ENCODE results near the gene MOCOS.
"Not testable (repeated sequence)": the region's sequence is repeated elsewhere in the genome, so short reads cannot be mapped to it uniquely, and the experiment has no call there.

The MOCOS gene

DNA sequence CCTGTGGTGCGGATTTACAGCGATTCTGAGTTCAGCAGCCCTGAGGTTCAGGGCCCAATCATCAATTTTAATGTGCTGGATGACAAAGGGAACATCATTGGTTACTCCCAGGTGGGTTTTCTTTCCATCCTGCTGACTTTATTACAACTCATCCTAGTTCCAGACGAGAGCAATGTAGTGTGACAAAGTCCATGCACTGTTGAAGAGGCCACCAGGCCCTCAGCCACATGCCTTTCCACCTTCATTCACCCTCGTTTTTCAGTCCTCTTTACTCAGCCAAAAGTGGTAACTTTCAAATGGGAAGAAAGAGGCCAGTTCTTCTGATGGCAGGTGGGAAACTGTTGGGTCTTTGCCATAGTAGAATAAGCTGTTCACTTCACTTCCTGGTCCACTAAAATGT, 17.9 kb downstream of the MOCOS start:
- no peak for DNase-seq

DNA sequence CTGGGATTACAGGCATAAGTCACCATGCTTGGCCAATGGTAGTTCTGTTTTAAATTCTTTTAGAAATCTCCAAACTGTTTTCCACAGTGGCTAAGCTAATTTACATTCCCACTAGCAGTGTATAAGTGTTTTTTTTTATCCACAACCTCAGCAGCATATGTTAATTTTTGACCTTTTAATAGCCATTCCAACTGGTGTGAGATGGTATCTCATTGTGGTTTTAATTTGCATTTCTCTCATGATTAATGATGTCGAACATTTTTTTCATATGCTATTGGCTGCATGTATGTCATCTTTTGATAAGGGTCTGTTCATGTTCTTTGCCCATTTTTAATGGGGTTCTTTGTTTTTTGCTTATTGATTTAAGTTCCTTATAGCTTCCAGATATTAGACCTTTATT, 20.0 kb downstream of the MOCOS start:
- no peak for DNase-seq

DNA sequence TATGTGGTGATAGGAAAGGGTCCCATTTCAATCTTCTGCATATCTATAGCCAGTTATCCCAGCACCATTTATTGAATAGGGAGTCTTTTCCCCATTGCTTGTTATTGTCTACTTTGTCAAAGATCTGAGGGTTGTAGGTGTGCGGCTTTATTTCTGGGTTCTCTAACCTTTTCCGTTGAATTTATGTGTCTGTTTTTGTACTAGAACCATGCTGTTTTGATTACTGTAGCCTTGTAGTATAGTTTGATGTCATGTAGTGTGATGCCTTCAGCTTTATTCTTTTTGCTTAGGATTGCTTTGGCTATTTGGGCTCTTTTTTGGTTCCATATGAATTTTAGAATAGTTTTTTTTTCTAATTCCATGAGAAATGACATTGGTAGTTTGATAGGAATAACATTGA, 20.7 kb downstream of the MOCOS start:
- not testable (repeated sequence) for DNase-seq

DNA sequence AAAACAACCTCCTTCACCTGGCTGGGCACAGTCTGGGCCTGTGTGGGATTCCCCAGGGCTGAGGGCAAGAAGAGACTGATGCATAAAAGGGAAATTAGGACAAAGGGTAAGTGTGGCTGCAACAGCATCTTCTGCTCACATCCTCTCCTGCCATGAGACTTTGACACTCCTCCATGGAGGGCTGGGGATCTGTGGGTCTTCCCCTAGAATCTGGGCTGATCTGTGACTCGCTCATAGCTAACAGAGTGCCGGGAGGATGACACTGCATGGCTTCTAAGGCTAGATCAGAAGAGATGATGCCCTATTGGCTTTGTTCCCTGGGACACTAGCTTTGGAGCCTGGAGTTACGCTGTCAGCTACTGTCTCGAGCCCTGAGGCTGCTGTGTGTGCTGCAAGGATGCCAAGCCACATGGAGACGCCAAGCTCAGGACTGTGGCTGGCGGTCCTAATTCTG, 24.3 kb downstream of the MOCOS start:
- DNase-seq: no peak

DNA sequence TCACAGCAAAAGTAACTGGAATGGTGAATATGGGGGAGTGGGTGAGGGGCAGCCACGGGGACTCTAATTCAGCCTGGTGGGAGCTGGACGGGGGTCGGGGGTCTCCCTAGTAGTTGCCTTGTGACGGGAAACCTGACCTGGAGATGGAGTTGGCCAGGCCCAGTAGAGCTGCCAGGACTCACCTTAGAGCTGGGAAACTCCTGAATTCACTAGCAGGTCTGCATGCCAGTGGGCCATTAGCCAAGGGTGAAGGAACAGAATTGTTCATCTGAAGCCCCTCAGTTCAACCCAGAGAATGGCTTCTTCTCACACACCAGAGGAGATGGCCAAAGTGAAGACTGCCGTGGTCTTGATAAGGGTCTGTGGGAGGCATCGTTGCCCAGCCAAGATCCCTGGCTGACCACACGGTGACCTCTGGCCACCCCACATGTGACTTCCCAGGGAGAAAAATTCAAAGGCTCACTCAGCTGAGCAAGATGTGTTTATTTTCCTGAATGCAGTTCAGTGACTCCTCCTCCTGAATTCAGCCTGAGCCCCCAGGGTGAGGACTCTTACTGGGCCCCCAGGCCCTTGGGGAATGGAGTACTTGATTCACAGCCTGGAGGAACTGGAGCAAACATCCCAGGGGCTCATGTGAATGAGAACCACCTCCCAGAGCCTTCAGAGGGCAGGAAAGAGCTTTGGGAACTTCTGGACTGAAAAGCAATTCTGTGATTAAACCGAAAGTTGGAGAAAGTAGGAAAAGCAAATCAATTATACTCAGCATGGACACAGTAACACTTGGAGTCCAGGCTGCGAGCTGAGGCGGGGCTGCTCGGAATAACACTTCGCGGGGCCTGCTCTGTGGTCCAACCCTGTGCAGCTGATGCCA, 25.2 kb downstream of the MOCOS start:
- no peak for DNase-seq

DNA sequence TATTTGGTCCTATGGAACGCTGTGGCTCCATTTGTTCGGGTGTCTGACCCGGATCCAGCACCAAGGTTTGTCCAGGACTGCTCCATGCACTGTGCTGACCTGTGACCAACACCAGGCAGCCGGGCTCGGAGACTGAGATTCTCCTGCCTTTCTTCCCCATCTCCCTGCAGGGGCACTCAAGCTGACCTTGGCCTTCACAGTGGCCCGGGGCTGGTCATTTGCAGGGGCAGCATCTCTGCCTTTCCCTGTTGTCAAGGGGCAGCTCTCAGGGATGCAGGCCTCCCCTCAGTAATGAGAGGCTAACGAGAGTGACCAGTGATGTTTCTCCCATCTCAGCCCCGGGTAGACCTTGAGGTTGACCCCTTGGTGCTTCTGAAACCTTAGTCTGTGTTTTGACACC, 27.5 kb downstream of the MOCOS start:
- no peak for DNase-seq

DNA sequence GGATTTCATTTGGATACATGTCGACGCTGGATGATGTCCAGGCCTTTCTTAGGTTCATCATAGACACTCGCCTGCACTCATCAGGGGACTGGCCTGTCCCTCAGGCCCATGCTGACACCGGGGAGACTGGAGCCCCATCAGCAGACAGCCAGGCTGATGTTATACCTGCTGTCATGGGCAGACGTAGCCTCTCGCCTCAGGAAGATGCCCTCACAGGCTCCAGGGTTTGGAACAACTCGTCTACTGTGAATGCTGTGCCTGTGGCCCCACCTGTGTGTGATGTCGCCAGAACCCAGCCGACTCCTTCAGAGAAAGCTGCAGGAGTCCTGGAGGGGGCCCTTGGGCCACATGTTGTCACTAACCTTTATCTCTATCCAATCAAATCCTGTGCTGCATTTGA, 28.3 kb downstream of the MOCOS start:
- DNase-seq: no peak

DNA sequence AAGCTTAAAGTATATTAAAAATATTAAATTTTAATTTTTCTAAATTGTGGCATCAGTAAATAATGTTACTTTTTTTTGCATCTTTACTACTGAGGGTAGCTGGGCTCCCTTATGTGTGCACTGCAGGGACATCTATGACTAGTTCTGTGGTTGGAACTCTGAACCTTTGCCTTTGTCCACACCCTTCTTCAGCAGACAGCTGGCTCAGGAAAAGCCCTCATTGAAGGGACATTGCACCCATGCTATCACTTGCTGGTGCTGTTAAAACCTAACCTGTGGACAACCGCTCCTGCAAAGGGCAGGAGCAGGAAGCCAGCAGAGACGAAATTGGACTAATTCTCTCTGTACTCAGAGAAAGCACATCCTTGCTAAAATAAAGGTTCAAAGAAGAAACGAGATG, 30.1 kb downstream of the MOCOS start:
- no peak for DNase-seq

DNA sequence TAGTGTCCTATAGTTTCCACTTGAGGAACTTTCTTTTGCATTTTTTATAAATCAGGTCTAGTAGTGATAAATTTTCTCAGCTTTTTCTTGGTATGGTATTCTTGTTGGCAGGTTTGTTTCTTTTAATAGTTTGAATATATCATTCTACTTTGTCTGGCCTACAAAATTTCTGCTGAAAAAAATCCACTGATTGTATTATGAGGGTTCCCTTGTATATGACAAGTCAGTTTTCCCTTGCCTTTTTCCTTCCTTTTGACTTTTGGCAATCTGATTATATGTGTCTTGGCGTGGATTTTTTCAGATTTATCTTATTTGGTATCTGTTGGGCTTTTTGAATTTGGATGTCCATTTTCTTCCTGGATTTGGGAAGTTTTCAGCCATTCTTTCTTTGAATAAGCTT, 41.9 kb downstream of the MOCOS start:
- DNase-seq: no peak

DNA sequence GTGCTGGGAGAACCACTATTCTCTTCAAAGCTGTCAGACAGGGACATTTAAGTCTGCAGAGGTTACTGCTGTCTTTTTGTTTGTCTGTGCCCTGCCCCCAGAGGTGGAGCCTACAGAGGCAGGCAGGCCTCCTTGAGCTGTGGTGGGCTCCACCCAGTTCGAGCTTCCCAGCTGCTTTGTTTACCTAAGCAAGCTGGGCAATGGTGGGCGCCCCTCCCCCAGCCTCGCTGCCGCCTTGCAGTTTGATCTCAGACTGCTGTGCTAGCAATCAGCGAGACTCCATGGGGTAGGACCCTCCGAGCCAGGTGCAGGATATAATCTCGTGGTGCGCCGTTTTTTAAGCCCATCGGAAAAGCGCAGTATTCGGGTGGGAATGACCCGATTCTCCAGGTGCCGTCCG, 53.2 kb downstream of the MOCOS start:
- DNase-seq: not testable (repeated sequence)

DNA sequence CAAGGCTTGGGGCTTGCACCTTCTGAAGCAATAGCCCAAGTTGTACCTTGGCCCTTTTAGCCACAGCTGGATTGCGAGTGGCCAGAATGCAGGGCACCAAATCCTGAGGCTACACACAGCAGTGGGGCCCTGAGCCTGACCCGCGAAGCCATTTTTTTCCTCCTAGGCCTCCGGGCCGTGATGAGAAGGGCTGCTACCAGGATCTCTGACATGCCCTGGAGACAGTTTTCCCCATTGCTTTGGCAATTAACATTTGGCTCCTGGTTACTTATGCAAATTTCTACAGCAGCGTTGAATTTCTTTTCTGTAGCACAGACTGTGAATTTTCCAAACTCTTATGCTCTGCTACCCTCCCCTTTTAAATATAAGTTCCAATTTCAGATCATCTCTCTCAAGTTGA, 54.5 kb downstream of the MOCOS start:
- no peak for DNase-seq

DNA sequence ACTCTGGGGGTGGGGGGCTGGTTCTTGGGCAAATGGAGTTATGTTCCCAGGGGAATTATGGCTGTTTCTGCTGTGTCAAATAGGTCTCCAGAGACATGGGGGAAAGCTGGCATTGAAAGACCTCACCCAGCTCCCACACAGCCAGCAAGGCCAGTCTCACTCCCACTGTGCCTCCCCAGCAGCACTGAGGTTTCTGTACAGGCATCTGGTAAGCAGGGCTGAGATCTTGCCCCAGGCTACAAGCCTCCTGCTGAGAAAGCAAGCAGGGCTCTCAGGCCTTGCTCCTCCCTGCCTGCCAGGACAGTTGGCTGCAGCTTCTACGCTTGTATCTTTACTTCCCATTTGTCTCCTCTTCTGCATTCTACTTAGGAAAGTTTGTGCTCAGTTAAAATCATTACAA, 59.7 kb downstream of the MOCOS start:
- no peak for DNase-seq

DNA sequence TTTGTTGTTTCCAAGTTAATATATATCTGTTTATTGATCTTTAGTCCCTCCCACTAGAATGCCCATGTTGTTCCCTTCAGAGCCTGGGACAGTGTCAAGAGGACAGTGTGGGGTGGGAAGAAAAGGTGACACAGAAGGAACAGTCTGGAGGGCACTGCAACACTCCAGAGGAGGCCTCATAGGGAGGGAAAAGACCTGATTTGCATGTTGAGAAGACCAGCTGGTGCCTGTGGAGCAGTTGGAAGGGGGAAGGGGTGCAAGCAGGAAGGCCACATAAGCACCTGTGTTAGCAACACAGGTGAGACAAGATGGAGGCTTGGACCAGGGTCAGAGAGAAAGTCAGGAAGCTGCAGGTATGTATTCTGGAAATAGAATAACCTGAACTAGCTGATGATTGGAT, 62.1 kb downstream of the MOCOS start:
- no peak for DNase-seq

DNA sequence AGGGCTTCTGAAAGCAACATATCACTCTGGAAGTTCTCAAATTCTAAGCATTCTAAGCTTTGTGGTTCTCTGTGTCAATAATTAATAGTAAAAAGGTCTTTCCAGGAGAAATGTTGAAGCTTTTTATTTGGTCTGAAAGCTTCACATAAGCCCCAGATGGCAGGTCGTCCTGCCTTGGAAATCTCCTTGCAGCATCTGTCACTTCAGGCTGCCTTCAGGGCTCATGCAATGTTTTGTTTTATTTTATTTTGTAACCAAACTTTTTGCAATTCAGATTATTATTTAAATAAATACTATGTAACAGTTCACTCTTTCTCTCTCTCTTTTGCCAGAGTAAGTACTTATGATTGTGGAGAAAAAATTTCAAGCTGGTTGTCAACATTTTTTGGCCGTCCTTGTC, 63.5 kb downstream of the MOCOS start:
- DNase-seq: no peak

DNA sequence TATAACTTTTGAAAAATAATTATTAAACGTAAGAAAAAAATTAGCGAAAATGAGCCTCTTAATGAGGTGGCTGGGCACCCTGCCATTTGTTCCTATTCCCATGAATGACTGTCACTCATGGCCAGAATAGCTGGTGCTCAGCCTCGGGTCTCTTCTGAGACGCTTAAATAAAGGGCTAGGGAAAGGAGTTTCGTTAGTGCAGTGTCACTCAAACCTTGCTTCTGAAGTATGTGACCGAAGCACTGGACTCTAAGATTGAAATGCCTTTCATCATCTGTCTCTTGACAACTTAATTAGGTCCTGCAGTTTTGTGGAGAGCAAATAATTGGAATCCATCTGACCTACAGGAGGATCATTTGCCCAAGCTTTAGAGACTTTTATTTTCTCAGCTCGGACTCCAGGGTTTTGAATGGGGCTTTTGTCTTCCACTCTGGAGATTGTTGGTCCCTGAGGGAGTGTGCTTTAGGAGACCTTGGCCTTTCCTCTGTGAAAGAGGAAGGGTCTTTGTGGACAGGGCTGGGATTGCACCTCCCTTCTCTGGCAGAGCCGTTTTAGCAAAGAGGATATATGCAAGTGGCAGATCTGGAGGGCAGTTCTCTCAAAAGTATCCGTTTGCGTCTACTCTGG, 67.9 kb downstream of the MOCOS start:
- peak; percentile 60 for DNase-seq

DNA sequence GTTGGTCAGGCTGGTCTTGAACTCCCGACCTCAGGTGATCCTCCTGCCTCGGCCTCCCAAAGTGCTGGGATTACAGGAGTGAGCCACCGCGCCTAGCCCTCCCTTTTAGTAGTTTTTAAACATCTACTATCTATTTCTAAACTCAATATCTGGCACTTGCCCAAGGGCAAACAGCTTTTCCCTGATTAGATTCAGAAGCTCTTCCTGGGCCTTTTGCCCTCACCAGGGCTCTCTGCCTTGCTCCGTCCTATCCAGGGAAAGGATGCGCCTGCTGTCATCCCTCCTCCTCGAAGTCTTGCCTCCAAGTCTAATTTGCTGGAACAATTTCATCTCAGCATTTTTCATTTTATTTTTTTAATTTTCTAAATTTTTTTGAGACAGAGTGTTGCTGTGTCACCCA, 68.8 kb downstream of the MOCOS start:
- DNase-seq: no peak

DNA sequence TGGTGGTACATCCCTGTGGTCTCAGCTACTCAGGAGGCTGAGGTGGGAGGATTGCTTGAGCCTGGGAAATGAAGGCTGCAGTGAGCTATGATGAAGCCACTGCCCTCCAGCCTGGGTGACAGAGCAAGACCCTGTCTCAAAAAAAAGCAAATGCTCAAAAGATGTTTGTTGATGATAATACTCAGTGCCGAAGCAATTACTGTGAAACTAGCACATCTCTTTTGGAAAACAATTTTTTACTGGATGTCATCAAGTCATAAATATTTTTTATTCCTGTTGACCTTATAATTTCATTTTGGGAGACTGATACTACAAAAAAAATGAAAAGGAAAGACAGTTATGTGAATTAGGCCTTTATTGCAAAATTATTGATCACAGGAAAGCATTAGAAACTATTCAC, 75.7 kb downstream of the MOCOS start:
- no peak for DNase-seq

DNA sequence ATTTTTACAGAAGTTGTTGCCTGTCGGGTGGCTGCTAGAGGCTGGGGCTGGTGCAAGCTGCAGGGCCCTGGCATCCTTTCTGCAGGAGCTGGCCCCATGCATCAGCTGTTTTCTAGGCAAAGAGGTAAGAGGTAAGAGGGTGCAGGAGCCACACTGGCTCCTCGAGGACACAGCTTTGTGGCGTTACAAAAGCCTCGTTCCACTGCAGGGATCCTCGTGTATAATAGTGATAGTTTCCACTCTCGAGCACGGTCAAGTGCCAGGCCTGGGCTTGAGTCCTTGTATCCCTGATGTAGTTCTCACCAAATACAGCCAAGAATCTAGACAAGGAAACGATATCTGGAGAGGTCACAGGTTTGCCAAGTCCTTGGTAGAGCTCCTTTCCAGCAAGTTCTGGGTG, 77.0 kb downstream of the MOCOS start:
- DNase-seq: no peak

DNA sequence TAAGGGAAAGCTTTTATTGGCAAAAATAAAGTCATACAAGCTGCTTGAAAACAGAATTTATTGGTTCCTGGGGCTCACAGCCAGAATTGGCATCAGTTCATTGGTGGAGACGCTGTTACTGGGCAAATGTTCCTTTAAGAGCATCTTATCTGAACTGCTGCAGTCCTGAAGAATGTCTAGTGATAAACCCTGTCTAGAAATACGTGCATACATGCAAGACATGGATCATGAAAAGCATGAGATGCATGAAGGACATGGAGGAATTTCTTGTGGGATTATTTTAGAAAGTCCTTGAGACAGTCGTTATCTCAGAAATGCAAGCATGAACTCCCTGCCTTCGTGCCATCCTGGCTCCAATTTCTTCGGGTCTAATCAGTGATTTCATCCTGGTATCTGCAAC, 77.7 kb downstream of the MOCOS start:
- no peak for DNase-seq

DNA sequence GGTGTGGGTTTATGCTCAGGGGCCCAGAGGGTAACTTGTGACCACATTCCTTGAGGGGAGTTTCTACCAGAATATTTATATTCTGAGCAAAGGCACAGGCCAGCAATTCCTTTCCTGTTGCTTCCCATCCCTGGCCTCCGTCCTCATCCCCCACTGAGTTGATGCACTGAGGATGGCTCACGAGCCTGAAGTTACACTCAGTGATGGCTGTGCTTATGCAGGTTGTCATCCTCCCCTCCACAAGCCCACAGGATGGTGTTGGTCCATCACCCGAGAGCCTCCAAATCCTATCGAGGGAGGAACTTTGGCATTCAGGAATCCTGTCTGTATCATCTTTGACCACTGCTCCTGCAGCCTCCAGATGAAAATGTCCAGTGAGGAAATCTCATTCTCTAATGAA, 81.9 kb downstream of the MOCOS start:
- no peak for DNase-seq

DNA sequence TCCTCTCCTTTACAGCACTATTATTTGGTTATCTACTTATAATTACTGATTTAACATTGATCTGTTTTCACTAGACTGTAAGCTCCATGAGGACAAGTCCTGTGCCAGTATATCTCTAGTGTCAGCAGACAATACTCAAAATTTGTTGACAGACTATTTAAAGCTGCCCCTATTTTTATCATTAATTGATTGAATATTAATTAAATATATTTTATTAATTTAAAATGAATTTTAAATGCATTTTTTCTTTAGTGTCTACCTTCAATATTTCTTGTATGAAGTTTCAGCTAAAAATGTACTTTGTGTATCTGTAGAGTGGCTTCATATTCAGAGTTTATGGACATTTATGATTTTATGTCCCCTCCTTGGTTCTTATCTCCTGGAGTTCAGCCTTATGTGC, 83.9 kb downstream of the MOCOS start:
- DNase-seq: no peak

DNA sequence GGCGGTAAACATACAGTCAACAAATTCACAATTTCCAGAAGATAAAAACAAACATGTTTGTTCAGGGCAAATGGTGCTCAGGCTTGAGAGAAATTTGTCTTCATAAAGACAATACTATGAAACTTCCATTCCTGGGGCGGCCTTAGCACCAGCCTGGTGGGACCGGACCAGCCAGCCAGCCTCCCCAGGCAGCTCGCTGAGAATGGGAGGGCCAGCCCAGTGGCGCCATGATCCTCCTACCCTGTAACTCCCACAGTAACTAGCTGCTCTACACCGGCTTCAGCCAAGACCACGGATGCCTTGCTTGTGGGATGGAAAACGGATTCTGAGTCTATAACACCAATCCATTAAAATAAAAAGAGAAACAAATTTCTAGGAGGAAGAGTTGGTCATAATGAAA, 86.0 kb downstream of the MOCOS start:
- DNase-seq: no peak

DNA sequence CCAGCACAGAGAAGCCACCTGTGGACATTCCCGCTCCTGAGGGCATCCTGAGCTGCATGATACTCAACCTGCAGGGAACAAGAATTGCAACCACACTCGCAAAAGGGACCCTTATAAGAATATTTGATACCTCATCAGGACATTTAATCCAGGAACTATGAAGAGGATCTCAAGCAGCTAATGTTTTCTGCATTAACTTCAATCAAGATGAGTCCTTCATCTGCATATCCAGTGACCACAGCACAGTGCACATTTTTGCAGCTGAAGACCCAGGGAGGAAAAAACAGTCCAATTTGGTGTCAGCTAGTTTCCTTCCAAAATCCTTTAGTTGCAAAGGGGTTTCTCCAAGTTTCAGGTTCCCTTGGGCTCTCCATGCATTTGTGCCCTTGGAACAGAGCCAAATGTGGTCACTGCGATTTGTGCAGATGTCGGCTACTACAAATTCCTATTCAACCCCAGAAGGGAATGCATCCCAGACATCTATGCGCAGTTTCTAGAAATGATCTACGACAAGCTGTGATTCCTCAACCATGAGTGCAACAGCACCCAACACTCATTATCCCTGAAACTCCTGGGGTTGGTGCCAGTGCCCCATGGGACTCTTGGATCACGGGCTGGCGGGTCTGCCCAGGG, 86.9 kb downstream of the MOCOS start:
- no peak for DNase-seq

DNA sequence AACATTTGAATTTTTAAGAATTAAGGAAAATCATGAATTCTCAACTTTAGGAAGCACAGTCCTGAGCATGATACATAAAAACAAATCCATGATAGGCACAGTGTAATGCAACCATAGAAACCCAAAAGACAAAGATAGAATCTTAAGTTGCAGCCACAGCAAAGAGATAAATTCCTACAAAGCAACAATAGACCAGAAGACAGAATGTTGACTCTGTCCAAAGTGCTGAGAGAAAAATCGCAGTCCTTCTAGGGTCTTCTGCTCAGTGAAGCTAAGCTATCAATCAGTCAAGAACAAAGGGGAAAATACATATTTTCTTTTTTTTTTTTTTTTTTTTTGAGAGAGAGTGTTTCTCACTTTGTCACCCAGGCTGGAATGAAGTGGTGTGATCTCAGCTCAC, 88.3 kb downstream of the MOCOS start:
- DNase-seq: no peak

Measured in retina (tissue), 1 donor.